GM08714 (cell line): ENCODE measurements around the gene ZMYND15.
"Not testable (repeated sequence)": the region's sequence is repeated elsewhere in the genome, so short reads cannot be mapped to it uniquely, and the experiment has no call there.

Source experiments
- H3K4me3 ChIP-seq: fragments of 200-500 bp; sonication (Bioruptor generic); 2 replicates; pipeline ENCODE4 v1.5.1; 2014; ENCODE audit warnings: mild to moderate bottlenecking, low read length, inconsistent platforms
- ZNF274 ChIP-seq: IDR thresholded peaks from 2 replicates; pipeline ENCODE4 v1.6.1; 2012; ENCODE audit warnings: mild to moderate bottlenecking, low read depth, low read length

ZMYND15 gene

GRCh38 chr17:4710693-4711634 is 28.7 kb upstream of the ZMYND15 start:
- H3K4me3 ChIP-seq = peak overlapping the region; percentile 82
- TF ChIP-seq ZNF274 = no peak

- peak overlapping the region; percentile 82; the same call in 1 of the 2 replicates for H3K4me3 ChIP-seq
- TF ChIP-seq ZNF274 = no peak
Measured at GRCh38 chr17:4711661-4712181, 27.9 kb upstream of the ZMYND15 start.

GRCh38 chr17:4712526-4712925 is 27.1 kb upstream of the ZMYND15 start:
- TF ChIP-seq ZNF274 = no peak

GRCh38 chr17:4714340-4715062 is 25.1 kb upstream of the ZMYND15 start:
- not testable (repeated sequence) for H3K4me3 ChIP-seq

More at GRCh38 chr17:4712526-4712925, 27.1 kb upstream of the ZMYND15 start:
- H3K4me3 ChIP-seq = no peak overlapping the region

GRCh38 chr17:4715063-4715744 is 24.4 kb upstream of the ZMYND15 start:
- H3K4me3 ChIP-seq = no peak overlapping the region
- TF ChIP-seq ZNF274 = no peak

GRCh38 chr17:4716081-4716480 is 23.6 kb upstream of the ZMYND15 start:
- no peak overlapping the region for H3K4me3 ChIP-seq
- no peak for TF ChIP-seq ZNF274

GRCh38 chr17:4717791-4718190 is 21.8 kb upstream of the ZMYND15 start:
- no peak for TF ChIP-seq ZNF274
- no peak overlapping the region for H3K4me3 ChIP-seq

GRCh38 chr17:4718276-4718675 is 21.4 kb upstream of the ZMYND15 start:
- no peak overlapping the region for H3K4me3 ChIP-seq
- no peak for TF ChIP-seq ZNF274

GRCh38 chr17:4719146-4719545 is 20.5 kb upstream of the ZMYND15 start:
- TF ChIP-seq ZNF274 = no peak
- H3K4me3 ChIP-seq = no peak overlapping the region

GRCh38 chr17:4719684-4720221 is 19.9 kb upstream of the ZMYND15 start:
- no peak overlapping the region for H3K4me3 ChIP-seq
- no peak for TF ChIP-seq ZNF274

- H3K4me3 ChIP-seq = no peak overlapping the region
- no peak for TF ChIP-seq ZNF274
Measured at GRCh38 chr17:4720787-4721186, 18.8 kb upstream of the ZMYND15 start.

- no peak for TF ChIP-seq ZNF274
- H3K4me3 ChIP-seq = no peak overlapping the region
Measured at GRCh38 chr17:4721203-4722135, 18.2 kb upstream of the ZMYND15 start.

- TF ChIP-seq ZNF274 = no peak
- no peak overlapping the region for H3K4me3 ChIP-seq
Measured at GRCh38 chr17:4722678-4723240, 16.9 kb upstream of the ZMYND15 start.
